HG02938 (cell line): Measurements from ENCODE around the gene SDHAF3.
"Not testable (repeated sequence)": the region's sequence is repeated elsewhere in the genome, so short reads cannot be mapped to it uniquely, and the experiment has no call there.

Source experiments
- ATAC-seq: cut with Tn5 transposase; IDR thresholded peaks from one replicate; pipeline ENCODE4 v1.9.1; 2021; ENCODE audit warnings: mild to moderate bottlenecking, moderate library complexity; ENCODE audit not compliant: unreplicated experiment

The SDHAF3 gene

GRCh38 chr7:97120713-97121457 lies 3.4 kb downstream of the SDHAF3 start:
- no peak for ATAC-seq

DNA sequence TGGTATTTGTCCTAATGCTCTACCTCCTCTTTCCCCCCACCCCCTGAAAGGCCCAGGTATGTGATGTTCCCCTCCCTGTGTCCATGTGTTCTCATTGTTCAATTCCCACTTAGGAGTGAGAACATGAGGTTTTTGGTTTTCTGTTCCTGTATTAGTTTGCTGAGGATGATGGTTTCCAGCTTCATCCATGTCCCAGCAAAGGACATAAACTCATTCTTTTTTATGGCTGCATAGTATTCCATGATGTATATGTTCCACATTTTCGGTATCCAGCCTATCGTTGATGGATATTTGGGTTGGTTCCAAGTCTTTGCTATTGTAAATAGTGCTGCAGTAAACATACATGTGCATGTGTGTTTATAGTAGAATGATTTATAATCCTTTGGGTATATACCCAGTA lies 5.6 kb downstream of the SDHAF3 start:
- ATAC-seq: not testable (repeated sequence)

DNA sequence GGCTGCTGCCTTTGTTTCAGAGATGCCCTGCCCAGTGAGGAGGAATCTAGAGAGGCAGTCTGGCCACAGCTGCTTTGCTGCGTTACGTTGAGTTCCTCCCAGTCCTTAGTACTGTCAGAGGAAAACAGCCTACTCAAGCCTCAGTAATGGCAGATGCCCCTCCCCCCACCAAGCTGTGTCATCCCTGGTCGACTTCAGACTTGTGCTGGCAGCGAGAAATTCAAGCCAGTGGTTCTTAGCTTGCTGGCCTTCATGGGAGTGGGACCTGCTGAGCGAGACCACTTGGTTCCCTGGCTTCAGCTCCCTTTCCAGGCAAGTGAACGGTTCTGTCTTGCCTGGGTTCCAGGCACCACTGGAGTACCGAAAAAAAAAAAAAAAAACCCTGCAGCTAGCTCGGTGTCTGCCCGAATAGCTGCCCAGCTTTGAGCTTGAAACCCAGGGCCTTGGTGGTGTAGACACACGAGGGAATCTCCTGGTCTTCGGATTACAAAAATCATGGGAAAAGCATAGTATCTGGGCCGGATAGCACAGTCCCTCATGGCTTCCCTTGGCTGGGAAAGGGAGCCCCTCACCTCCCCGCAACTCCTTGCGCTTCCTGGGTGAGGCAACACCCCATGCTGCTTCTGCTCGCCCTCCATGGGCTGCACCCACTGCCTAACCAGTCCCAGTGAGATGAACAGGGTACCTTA lies 9.1 kb downstream of the SDHAF3 start:
- ATAC-seq: no peak

DNA sequence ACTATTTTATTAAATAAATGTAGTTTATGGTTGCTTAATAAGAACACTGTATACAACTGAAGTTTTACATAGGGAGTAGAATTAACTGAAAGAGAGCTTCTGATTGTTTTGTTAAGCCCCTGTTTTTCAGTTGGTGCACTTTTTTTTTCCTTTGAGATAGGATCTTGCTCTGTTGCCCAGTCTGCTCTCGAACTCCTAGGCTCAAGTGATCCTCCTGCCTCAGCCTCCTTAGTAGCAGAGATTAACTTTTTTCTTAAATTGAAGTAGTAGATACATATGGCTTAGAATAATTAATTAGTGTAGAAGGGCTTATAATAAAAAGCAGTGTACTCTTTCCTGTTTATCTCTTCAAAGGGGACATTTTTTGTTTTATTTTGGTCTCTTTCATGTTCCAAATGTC lies 11.2 kb downstream of the SDHAF3 start:
- ATAC-seq: no peak

- no peak for ATAC-seq
These were observed 13.1 kb downstream of the SDHAF3 start for GRCh38 chr7:97130417-97131139.

DNA sequence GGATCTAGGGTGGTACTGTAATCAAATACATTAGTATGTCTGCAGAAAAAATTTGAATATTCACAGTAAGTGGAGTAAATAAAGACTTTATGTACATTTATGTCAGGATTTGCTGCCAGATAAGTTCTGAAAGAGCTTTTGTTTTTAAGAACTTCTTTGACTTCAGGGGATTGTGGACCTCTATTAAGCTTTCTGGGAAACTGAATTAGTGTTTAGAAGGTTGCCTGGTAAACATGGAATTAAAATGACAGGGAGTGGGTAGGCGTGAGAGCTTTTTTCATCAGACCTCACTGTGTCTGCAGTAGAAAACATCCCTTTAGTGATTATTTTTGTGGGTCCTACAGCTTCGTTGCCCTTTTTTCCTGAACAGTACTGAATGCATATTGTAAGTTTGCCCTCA lies 15.7 kb downstream of the SDHAF3 start:
- ATAC-seq: no peak

DNA sequence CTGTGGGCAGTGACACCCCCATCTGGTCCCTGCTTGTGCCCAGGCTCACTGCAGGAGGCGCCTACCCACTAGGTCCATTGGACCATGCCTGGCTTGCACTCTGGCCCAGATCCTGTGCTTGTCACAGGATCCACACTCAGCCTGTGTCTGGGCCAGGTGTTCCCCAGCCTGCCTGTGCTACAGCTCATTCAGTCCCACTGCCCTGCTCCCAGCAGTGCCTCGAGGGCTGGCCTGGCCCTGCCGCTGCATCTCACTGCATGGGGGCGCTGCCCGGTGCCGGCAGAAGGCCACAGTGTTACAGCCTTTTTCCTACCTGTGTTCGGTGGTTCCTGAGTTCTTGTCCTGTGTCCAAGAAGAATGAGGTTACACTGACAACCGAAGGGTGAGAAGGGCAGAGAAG lies 21.3 kb downstream of the SDHAF3 start:
- no peak for ATAC-seq

- no peak for ATAC-seq
These were observed 27.6 kb downstream of the SDHAF3 start for GRCh38 chr7:97145068-97145467.

- no peak for ATAC-seq
These were observed 32.3 kb downstream of the SDHAF3 start for GRCh38 chr7:97149843-97150242.

DNA sequence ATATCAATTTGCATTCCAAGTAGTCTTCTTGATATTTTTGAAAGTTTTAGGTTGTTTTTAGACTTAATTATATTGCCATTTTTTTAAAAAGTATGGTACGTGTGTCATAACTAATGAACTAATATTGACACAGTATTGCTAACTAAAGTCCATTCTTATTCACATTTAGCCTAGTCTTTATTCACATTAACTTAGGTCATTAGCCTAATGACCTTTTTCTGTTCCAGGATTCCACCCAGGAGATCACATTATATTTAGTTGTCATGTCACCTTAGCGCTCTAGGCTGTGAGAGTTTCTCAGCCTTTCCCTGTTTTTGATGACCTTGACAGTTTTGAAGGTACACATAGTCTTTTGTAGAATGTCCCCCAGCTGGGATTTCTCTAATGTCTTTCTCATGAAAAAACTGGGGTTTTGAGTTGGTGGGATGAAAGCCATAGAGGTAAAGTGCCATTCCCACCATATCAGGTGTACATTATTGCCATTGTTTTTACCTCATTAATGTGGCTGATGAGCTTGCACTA lies 38.5 kb downstream of the SDHAF3 start:
- no peak for ATAC-seq

GRCh38 chr7:97159984-97160383 lies 42.5 kb downstream of the SDHAF3 start:
- ATAC-seq: not testable (repeated sequence)

DNA sequence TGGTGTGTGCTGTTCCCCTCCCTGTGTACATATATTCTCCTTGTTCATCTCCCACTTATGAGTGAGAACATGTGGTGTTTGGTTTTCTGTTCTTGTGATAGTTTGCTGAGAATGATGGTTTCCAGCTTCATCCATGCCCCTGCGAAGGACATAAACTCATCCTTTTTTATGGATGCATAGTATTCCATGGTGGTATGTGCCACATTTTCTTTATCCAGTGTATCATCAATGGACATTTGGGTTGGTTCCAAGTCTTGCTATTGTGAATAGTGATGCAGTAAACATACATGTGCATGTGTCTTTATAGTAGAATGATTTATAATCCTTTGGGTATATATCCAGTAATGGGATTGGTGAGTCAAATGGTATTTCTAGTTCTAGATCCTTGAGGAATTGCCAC lies 44.1 kb downstream of the SDHAF3 start:
- ATAC-seq: not testable (repeated sequence)

DNA sequence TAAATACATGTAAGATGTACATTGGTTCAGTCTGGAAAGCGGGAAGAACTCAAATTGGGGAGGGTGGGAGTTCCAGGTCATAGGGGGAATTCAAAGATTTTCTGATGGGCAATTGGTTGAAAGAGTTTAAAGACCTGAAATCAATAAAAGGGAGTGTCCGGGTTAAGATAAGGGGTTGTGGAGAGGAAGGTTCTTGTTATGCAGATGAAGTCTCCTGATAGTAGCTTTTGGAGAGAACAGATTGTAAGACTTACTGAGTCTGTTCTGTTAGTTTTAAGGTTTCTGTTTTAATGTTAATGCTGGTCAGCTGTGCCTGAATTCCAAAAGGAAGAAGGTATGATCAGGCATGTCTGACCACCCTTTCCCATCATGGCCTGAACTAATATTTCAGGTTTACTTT lies 48.8 kb downstream of the SDHAF3 start:
- ATAC-seq: no peak

DNA sequence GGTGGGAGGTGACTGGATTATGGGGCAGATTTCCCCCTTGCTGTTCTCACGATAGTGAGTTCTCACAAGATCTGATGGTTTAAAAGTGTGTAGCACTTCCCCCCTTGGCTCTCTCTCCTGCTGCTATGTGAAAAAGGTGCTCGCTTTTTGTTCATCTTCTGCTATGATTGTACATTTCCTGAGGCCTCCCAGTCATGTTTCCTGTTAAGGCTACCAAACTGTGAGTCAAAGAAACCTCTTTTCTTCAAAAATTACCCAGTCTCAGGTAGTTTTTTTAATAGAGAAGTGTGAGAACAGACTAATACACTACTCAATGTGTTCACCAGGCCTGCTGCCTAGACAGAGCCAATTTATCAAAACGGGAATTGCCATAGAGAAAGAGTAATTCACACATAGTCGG lies 49.7 kb downstream of the SDHAF3 start:
- no peak for ATAC-seq

- ATAC-seq: no peak
These were observed 50.3 kb downstream of the SDHAF3 start for GRCh38 chr7:97167749-97168148.

DNA sequence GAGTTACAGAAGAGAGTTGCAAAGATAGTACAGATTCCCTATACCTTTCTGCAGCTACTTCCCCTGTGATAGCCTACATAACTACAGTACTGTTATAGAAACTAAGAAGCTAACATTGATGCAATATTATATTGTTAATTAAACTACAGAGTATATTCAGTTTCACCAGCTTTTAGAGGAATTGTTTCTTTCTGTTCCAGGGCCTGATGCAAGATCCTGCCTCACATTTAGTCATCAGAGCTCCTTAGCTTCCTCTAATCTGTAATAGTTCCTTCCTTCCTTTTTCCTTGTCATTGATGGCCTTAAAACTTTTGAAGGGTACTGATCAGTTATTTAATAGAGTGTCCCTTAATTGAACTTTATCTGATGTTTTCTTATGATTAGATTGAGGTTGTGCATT lies 56.8 kb downstream of the SDHAF3 start:
- ATAC-seq: no peak

DNA sequence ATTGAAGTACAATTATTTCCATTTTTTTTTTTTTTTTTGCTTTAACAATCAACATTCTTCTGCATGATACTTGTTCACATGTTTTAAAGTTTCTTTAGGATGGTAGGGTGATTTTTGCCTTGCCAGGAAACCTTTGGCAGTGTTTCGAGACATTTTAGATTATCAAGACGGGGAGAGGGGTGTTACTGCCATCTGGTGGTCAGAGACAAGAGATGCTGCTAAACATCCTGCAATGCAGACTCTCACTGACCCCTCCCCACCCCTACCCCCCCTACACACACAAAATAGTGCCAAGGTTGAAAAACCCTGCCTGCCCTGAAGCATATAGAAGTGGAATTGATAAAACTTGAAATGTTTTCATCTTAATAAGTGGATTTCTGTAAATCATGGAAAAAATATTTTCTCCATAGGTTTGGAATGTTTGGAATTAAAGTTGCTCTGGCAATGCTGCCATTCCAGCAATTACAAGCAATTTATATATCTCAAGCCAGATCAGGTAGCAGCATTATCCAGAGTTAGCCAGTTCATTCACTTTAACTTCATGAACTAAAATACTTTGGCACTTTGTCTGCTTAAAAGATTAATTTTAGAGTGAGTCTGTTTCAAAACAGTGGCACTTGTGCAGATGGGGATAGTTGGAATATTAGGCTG lies 62.1 kb downstream of the SDHAF3 start:
- peak; percentile 94 for ATAC-seq

GRCh38 chr7:97187067-97187466 lies 69.6 kb downstream of the SDHAF3 start:
- no peak for ATAC-seq

DNA sequence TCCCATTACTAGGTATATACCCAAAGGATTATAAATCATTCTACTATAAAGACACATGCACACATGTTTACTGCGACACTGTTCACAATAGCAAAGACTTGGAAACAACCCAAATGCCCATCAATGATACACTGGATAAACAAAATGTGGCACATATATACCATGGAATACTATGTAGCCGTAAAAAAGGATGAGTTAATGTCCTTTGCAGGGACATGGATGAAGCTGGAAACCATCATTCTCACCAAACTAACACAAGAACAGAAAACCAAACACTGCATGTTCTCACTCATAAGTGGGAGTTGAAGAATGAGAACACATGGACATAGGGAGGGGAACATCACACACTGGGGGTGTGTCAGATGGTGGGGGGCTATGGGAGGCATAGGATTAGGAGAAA lies 78.7 kb downstream of the SDHAF3 start:
- ATAC-seq: not testable (repeated sequence)

DNA sequence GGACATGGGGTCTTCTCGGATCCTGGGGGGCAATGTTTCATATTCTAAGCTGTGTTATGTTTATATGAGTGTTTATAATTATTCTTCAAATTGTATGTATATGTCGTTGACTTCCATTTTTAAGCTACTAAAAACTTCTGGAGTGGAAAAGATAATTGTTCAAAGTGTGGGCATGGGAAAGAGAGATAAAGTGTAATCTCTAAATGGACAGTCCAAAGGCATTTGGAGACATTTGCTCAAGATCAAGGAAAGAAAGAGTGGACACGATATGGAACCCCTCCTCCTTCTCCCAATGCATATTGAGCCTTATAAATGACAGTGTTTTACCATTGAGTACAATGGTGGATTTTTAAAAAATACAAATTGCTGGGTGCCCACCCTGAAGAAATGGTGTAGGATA lies 81.1 kb downstream of the SDHAF3 start:
- ATAC-seq: no peak

GRCh38 chr7:97200018-97200417 lies 82.5 kb downstream of the SDHAF3 start:
- ATAC-seq: no peak
